K562 (cell line): Measurements from ENCODE around the gene PDIA5.

ENCODE experiments used
- EHMT2 ChIP-seq: fragments of 450-650 bp; IDR thresholded peaks from 2 replicates; pipeline ENCODE4 v1.6.1; 2018; ENCODE audit warnings: antibody characterized with exemption
- POLR2AphosphoS5 ChIP-seq: IDR thresholded peaks from 2 replicates; pipeline ENCODE4 v1.6.1; 2011; ENCODE audit warnings: mild to moderate bottlenecking, low read depth, low read length, moderate library complexity; ENCODE audit not compliant: control insufficient read depth, insufficient read depth
- ZNF551 ChIP-seq: fragments of 250-450 bp; sonication (Bioruptor Pico); IDR thresholded peaks from 2 replicates; pipeline ENCODE4 v1.5.0; 2021; ENCODE audit warnings: mild to moderate bottlenecking, moderate library complexity

GRCh38 chr3:123081718-123082369 is 15.0 kb downstream of the PDIA5 start:
- TF ChIP-seq EHMT2, result no peak
- no peak for TF ChIP-seq POLR2AphosphoS5
- no peak for TF ChIP-seq ZNF551 (CRISPR knock-in tag)
